GM18508 (cell line): ENCODE results near the gene TFRC.
"Not testable (repeated sequence)": the region's sequence is repeated elsewhere in the genome, so short reads cannot be mapped to it uniquely, and the experiment has no call there.

ENCODE experiments used
- ATAC-seq: cut with Tn5 transposase; IDR thresholded peaks from one replicate; pipeline ENCODE4 v1.9.1; 2021; ENCODE audit warnings: moderate number of reproducible peaks; ENCODE audit not compliant: insufficient read depth, unreplicated experiment

TFRC gene

DNA sequence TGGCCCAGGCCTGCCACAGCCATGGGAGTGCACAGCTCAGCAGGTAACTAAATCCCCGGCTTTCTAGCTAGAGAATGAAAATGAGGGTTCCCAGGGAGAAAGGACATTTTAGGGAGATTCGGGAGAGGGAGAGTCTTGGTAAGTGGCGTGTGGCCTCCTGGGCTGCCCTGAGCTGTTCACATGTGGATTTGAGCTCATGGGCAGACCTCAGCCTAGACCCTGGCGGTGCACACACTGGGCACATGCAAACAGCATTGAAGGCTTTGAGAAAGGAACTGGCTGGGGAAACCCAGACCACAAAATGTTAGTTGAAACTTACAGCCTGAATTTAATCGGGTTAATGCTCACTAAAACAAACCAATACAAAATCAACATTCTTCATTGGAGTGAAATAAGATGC lies 72.4 kb downstream of the TFRC start:
- no peak for ATAC-seq

DNA sequence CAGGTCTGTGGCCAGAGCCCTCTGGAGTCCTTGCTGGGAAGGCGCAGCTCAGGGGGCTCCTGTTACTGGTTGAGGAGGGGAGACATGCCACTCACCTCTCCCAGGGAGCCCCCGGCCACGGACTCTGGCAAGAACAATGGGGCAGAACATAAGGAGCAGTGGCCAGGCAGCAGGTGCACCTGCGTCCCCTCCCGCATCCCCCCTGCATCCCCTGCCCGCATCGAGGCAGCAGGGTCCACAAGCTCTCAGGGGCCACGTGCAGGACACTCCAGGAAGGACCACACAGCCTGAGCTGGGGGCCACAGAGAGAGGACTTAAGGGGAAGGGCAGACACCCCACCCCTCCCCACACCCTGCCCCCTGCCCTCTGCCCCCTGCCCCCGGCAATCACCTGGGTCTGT lies 73.0 kb downstream of the TFRC start:
- ATAC-seq: no peak

DNA sequence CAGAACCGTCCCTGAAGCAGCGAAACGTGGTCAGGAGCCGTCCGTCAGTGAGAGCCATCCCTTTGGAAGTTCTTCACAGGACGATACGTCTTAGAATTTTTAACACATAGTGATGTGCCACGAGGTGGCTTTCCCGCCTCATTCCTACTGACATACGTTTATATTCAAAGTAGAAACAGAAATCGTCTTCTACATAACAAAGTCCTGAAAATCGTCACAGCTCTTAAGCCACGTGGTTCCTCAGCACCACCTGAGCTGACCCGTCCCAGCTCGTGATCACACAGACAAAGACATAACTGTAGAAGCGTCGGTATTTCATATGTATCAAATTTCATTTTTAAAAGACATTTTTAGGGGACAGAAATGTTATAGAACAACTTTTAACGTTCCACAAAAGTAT lies 73.5 kb downstream of the TFRC start:
- no peak for ATAC-seq

DNA sequence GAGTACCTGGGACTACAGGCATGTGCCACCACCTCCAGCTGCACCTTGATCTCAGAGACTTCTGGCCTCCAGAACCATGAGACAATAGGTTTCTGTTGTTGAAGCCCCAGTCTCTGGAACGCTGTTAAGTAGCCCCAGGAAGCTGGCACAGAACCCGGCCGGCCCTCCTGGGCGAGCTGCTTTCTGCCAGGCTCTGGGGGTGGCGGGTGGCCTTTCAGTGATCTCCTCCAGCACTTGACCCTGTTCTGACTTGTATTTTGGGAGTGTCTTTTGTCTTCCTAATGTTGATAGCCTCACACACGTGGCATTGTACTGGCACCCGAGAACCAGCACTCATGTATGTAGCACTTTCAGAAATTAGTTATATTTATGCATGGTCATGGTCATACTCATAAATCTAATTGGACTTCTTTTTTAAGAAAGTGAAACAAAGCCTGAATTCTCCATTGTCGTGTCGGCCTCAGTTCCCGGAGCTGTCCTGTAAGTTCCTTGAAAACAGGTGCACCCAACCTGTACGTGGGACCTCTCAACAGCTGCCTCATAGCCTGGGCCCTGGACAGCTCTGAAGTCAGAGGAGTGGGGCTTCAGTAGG lies 74.0 kb downstream of the TFRC start:
- ATAC-seq: no peak

DNA sequence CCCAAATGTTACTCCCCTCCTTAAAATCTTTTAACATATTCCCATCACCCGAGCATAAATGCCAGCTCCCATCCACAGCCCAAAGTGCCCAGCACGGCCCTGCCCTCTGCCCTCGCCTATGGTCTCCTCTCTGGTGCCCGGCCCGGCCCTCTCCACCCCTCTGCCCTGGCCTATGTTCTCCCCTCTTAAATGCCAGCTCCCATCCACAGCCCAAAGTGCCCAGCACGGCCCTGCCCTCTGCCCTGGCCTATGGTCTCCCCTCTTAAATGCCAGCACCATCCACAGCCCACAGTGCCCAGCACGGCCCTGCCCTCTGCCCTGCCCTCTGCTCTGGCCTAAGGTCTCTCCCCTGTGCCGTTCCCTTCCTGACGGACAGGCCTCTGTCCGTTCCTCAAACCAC lies 76.6 kb downstream of the TFRC start:
- not testable (repeated sequence) for ATAC-seq

DNA sequence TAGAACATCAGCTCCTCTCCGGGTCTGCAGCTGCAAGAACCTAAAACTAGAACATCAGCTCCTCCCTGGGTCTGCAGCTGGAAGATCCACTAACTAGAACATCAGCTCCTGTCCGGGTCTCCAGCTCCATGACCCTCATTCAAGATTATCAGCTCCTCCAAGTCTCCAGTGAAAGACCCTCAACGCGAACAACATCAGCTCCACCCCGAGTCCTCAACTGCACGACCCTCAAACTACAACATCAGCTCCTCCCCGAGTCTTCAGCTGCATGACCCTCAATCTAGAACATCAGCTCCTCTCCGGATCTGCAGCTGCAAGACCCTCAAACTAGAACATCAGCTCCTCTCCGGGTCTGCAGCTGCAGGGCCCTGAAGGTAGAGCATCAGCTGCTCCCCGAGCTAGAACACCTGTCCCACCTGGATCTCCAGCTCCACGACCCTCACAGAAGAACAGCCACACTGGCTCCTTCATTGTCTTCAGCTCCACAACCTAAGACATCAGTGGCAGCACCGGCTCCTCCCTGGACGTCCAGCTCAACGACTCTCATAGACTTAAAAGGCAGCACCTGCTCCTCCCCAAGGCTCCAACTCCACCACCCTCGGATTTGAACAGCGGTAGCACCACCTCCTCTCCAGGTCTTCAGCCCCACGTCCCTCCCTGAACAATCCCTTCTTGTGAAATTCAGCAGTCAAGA lies 77.4 kb downstream of the TFRC start:
- ATAC-seq: not testable (repeated sequence)

DNA sequence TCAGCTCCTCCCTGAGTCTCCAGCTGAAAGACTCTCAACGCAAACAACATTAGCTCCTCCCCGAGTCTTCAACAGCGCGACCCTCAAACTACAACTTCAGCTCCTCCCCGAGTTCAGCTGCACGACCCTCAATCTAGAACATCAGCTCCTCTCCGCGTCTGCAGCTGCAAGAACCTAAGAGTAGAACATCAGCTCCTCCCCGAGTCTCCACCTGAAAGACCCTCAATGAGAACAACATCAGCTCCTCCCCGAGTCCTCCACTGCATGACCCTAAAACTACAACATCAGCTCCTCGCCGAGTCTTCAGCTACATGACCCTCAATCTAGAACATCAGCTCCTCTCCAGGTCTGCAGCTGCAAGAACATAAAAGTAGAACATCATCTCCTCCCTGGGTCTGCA lies 78.3 kb downstream of the TFRC start:
- no peak for ATAC-seq

DNA sequence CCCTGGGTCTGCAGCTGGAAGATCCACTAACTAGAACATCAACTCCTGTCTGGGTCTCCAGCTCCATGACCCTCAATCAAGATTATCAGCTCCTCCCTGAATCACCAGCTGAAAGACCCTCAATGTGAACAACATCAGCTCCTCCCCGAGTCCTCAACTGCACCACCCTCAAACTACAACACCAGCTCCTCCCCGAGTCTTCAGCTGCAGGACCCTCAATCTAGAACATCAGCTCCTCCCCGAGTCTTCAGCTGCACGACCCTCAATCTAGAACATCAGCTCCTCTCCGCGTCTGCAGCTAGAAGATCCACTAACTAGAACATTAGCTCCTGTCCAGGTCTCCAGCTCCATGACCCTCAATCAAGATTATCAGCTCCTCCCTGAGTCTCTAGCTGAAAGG lies 79.2 kb downstream of the TFRC start:
- not testable (repeated sequence) for ATAC-seq

DNA sequence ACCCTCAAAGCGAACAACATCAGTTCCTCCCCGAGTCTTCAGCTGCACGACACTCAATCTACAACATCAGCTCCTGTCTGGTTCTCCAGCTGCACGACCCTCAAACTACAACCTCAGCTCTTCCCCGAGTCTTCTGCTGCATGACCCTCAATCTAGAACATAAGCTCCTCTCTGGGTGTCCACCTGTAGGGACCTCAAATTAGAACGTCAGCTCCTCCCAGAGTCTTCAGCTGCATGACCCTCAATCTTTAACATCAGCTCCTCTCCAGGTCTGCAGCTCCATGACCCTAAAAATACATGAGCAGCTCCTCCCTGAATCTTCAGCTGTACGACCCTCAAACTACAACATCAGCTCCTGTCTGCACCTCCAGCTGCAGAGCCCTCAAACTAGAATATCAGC lies 80.7 kb downstream of the TFRC start:
- not testable (repeated sequence) for ATAC-seq

DNA sequence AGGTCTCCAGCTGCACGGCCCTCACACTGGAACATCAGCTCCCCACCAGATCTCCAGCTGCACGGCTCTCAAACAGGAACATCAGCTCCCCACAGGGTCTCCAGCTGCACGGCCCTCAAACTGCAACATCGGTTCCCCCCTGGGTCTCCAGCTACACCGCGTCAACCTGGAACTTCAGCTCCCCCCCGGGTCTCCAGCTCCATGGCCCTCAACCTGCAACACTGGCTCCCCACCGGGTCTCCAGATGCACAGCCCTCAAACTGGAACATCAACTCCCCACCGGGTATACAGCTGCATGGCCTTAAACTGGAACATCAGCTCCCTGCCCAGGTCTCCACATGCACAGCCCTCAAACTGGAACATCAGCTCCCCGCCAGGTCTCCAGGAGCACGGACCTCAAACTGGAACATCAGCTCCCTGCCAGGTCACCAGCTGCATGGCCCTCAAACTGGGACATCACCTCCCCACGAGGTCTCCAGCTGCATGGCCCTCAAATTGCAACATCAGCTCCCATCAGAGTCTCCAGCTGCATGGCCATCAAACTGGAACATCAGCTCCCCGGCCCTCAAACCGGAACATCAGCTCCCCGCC lies 81.4 kb downstream of the TFRC start:
- not testable (repeated sequence) for ATAC-seq

DNA sequence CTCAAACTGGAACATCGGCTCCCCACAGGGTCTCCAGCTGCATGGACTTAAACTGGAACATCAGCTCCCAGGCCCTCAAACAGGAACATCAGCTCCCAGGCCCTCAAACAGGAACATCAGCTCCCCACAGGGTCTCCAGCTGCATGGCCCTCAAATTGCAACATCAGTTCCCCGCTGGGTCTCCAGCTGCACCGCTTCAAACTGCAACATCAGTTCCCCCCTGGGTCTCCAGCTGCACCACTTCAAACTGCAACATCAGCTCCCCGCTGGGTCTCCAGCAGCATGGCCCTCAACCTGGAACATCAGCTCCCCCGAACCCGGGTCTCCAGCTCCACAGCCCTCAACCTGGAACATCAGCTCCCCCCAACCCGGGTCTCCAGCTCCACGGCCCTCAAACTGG lies 82.0 kb downstream of the TFRC start:
- ATAC-seq: no peak
